Measurements from ENCODE around the gene WBP1.
"Not testable (repeated sequence)": the region's sequence is repeated elsewhere in the genome, so short reads cannot be mapped to it uniquely, and the experiment has no call there.

WBP1 gene

GRCh38 chr2:74481431-74481830 lies 23.2 kb downstream of the WBP1 start:
- no peak for DNase-seq (ENCODE audit: low read depth)
- H3K4me3 ChIP-seq (ENCODE audit: control insufficient read depth, low read depth, low read length), result peak overlapping the region; percentile 100
- TF ChIP-seq CTCF (conservative IDR thresholded peaks at IDR 0.05; ENCODE audit: control insufficient read depth, insufficient read depth, low read depth, low read length), result no peak

GRCh38 chr2:74481961-74482800 lies 23.9 kb downstream of the WBP1 start:
- no peak for DNase-seq (ENCODE audit: low read depth)
- peak overlapping the region; percentile 100 for H3K4me3 ChIP-seq (ENCODE audit: control insufficient read depth, low read depth, low read length)
- TF ChIP-seq CTCF (conservative IDR thresholded peaks at IDR 0.05; ENCODE audit: control insufficient read depth, insufficient read depth, low read depth, low read length), result no peak

GRCh38 chr2:74482801-74483674 lies 24.8 kb downstream of the WBP1 start, which contains the start of the genes CCDC142 and TTC31:
CCDC142 (minus strand) TSS chr2:74482998; CDS start chr2:74482837, 161 bp downstream.
TTC31 (plus strand) TSS chr2:74483081; CDS start chr2:74483096, 15 bp downstream.
- TF ChIP-seq CTCF (conservative IDR thresholded peaks at IDR 0.05; ENCODE audit: control insufficient read depth, insufficient read depth, low read depth, low read length), result peak; percentile 88
- DNase-seq (ENCODE audit: low read depth), result peak; percentile 93
- peak within 1 kb of the TSS; percentile 100 for H3K4me3 ChIP-seq (ENCODE audit: control insufficient read depth, low read depth, low read length)

GRCh38 chr2:74483675-74484164 lies 25.5 kb downstream of the WBP1 start:
- not testable (repeated sequence) for DNase-seq (ENCODE audit: low read depth)
- peak overlapping the region; percentile 100 for H3K4me3 ChIP-seq (ENCODE audit: control insufficient read depth, low read depth, low read length)

GRCh38 chr2:74486141-74486540 lies 27.9 kb downstream of the WBP1 start:
- no peak overlapping the region for H3K4me3 ChIP-seq (ENCODE audit: control insufficient read depth, low read depth, low read length)
- DNase-seq (ENCODE audit: low read depth), result no peak
- no peak for TF ChIP-seq CTCF (conservative IDR thresholded peaks at IDR 0.05; ENCODE audit: control insufficient read depth, insufficient read depth, low read depth, low read length)

- no peak for TF ChIP-seq CTCF (conservative IDR thresholded peaks at IDR 0.05; ENCODE audit: control insufficient read depth, insufficient read depth, low read depth, low read length)
- DNase-seq (ENCODE audit: low read depth), result no peak
- no peak overlapping the region for H3K4me3 ChIP-seq (ENCODE audit: control insufficient read depth, low read depth, low read length)
Measured at GRCh38 chr2:74488643-74489481, 30.6 kb downstream of the WBP1 start.
